GM18861 (cell line): Measurements from ENCODE around the gene MARCHF11.

Experiments
- ATAC-seq: cut with Tn5 transposase; IDR thresholded peaks from one replicate; pipeline ENCODE4 v1.9.1; 2021; ENCODE audit not compliant: unreplicated experiment

MARCHF11 gene

GRCh38 chr5:16135003-16135402 lies 44.6 kb downstream of the MARCHF11 start:
- no peak for ATAC-seq

GRCh38 chr5:16134204-16134603 lies 45.4 kb downstream of the MARCHF11 start:
- ATAC-seq: no peak

- ATAC-seq: no peak
These were observed 47.7 kb downstream of the MARCHF11 start for GRCh38 chr5:16131878-16132277.

- no peak for ATAC-seq
These were observed 50.6 kb downstream of the MARCHF11 start for GRCh38 chr5:16128944-16129343.

GRCh38 chr5:16127865-16128544 lies 51.6 kb downstream of the MARCHF11 start:
- ATAC-seq: no peak

- no peak for ATAC-seq
These were observed 59.0 kb downstream of the MARCHF11 start for GRCh38 chr5:16120579-16120978.

DNA sequence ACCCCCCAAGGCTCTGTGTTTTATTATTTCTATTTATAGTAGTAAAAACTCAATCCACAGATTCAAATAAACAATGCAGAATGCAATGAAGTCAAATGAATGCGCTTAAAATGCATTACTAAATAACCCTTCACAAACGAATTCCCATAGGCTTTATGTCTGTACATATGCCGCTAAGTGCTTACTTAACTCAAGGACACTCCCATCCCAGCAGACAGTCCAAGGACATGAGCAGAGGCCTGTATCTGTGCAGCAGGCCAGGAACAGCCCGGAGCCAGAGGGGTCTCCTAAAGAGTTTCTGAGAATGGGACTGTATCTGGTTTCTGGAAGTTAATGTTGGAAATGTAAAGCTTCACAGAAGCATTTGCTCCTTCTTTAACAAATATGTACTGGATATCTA lies 59.8 kb downstream of the MARCHF11 start:
- no peak for ATAC-seq

DNA sequence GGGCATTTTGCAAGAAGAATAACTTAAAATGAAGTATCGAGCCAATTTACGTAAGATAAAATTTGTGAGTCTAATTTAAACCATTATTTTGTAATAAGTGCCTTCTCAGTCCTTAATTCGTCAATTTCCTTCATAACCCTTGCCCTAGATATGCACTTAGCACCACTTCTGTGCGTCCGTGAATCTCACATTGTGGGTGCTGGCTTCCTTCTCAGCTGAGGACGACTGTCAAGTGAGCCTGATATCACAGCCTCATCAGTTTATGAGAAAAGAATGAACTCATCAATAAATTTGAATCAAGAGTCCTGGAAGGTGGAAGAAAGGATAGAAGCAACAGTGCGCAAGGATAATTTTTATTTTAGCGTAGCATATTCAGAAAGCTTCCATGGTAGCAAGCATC lies 64.5 kb downstream of the MARCHF11 start:
- ATAC-seq: no peak

- no peak for ATAC-seq
These were observed 71.2 kb downstream of the MARCHF11 start for GRCh38 chr5:16108418-16108817.

DNA sequence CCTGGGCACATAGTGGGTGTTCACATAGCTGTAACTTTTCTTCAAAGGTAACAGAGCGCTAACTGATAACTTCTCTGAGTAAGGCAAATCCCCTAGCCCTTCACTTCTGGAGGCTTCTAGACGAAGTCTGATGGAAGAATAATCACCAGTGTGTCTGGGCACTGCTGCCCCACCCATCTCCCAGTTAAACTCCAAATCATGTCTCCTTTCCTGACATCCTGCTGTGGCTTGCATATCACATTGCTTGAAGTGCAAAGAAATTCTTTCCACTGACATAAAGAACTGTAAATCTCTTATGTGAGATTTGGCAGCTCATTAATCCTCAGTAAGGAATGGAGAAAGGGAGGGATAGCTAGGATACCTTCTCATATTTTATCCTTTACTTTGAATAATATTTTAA lies 74.6 kb downstream of the MARCHF11 start:
- no peak for ATAC-seq

DNA sequence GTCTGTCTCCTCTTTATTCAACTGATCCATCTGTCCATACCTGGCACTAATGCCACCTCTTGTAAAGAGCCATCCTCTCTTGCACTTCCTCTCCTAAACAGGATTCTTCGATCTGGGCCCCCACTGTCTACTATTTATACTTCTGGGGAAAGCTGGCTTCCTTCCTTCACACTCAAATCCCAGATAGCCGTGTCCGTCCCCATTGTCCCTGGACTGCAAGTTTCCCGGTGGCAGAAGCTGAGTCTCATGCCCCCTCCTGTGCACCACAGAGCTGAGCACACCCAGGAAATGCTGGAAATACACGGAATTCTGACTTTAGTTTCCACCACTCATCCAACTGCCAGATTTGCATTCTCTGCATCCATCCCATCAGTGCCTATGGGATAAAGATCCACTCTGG lies 84.0 kb downstream of the MARCHF11 start:
- no peak for ATAC-seq

GRCh38 chr5:16090270-16090669 lies 89.3 kb downstream of the MARCHF11 start:
- ATAC-seq: no peak

GRCh38 chr5:16082982-16083381 lies 96.6 kb downstream of the MARCHF11 start:
- no peak for ATAC-seq

GRCh38 chr5:16082053-16082452 lies 97.5 kb downstream of the MARCHF11 start:
- ATAC-seq: no peak

DNA sequence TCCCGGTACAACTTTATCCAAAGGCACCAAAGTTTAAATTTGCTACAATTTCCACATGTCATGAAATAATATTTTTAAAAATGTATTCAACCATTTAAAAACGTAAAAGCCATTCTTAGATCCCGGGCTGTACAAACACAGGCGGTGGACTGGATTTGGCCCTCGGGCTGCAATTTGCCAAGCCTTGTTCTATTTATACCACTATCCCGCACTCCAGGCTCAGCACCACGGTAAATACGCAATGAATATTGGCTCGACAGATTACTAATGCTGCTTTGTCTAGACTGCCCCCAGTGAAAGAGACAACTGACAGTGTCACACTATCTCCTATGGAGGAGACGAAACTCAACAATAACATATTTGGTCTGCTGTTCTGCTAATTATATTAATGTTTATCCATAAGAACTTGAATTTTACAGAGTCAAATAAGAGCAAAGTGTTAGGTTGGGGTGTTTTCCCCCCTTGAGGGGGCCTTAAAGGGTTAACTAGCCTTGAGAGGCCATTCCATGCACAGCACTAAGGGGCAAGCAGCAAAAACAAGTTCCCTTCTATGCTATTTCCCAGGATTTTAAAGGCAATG lies 98.1 kb downstream of the MARCHF11 start:
- ATAC-seq: no peak

DNA sequence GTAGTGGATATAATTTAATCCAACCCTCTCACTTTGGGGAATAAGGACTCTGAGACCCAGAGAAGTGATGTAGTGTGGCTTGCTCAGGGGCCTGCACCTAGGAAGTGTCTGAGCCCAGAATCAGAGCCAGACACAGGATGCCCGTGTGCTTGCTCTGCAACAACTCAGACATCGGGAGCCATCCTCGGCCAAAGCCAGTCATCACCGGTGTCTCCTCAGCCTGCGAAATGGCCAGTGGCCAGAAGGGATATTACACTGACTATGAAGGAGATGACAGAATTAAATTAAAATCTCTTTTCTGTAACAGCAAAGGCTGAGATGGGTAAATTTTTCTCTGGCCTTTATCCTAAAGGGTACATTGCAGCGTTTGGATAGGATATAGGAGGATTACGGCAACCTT lies 102.9 kb downstream of the MARCHF11 start:
- ATAC-seq: no peak

DNA sequence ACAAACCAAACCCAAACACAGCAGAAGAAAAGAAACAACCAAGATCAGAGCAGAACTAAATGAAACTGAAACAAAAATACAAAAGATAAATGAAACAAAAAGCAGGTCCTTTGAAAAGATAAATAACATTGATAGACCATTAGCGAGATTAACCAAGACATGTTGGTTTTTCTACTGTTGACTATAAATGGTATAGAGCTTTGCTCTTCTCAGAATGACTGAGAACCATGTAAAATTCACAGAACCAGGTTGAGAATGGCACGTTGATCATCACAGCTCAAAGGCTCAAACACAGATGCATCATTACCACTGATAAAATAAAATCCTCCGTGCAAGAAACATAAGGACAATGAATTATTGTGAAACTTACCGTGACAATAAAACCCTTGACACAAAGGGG lies 105.2 kb downstream of the MARCHF11 start:
- ATAC-seq: no peak

DNA sequence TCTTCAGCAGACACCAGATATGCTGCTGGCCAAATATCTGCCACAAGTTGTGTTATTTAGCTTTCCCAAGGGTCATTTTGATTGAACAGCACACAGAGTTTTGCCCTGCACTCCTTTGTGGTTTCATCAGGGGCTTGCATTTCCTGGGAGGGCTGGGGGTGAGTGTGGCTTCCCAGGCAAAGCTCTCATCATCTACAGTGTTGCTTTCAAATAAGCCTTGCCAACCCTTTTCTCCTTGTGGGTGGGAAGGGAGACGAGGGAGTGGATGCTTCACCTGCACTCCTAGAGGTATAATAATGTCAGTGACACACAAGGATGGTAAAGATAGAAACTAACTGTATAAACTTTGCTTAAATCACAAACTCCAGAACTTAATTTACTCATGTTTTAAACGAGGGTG lies 107.0 kb downstream of the MARCHF11 start:
- no peak for ATAC-seq

DNA sequence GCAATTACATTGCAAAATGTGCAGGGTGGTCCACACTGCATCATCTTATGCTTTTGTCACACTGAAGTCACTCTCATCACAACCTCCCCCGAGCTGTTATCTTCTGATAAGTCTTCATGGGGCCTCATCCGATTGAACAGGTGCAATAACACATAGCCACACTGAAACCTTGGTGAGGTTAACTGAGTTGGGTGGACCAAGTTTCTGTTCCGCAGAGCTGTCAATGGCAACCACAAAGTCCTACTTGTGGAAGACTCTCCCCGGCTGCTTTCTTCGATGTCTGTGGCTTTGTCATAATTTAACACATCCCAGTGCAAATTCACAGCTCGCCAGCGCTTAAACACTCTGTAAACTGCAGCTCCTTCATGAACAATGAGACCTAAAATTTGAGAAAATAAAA lies 112.2 kb downstream of the MARCHF11 start:
- no peak for ATAC-seq

DNA sequence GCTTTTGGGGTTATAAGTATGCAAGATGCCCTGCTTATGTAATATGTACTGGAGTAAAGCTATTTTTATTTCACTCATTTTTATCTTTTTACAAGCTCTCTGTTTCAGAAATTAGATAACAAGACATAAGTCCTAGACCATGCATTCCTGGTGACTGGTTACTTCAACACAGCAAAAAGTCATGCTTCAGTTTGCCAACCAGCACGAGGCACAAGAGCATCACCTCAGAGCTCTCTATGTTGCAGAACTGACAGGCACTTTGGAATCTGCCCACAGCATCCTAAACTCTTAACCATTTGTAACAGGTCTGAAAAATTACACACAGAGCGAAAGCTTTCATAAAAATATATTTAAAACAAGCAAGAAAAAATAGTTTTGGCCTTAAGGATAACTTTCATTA lies 112.8 kb downstream of the MARCHF11 start:
- no peak for ATAC-seq

- no peak for ATAC-seq
These were observed 113.3 kb downstream of the MARCHF11 start for GRCh38 chr5:16066320-16066719.

DNA sequence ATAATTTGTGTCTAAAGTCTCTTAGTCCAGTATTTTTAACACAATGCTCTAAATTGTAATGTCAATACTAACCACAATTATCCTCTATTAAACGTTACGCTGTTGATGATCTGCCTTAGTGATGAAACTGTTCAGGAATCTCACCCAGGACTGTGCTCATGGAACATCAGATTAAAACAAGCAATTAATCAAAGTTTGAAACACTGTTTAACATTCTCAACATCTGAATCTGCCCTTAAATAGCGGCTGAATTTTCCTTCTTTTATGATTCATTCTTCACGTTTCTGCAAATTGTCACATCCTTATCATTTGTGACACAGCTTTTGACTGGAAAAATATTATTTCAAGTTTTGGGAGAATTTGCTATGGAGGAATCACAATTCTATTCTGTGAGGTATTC lies 113.8 kb downstream of the MARCHF11 start:
- ATAC-seq: no peak
